Measurements from ENCODE around the gene UBE4B.

- TF ChIP-seq ZBTB33 (CRISPR knock-in tag; IDR thresholded peaks at IDR 0.05) (no peak), EP300 (IDR thresholded peaks at IDR 0.05; ENCODE audit: low read length) (no peak), CTCF (IDR thresholded peaks at IDR 0.05 in 2 of 3, conservative IDR thresholded peaks at IDR 0.05 in 1 of 3; ENCODE audit: insufficient read depth in 2 of 3, low read depth in 1 of 3, low read length in 3 of 3) (no peak)
These were observed 88.9 kb downstream of the UBE4B start for GRCh38 chr1:10121688-10122087.

Data from K562 (cell line).